Fibroblast of peridontal ligament (primary cell): ENCODE data around the gene CCDC175.

ENCODE experiments used
- DNase-seq: peaks from one replicate; pipeline ENCODE4 v3.0.0-alpha.2; 2010; ENCODE audit errors: extremely low read depth

CCDC175 gene

GRCh38 chr14:59482541-59483331 is 93.9 kb downstream of the CCDC175 start:
- DNase-seq, result peak; percentile 94

DNA sequence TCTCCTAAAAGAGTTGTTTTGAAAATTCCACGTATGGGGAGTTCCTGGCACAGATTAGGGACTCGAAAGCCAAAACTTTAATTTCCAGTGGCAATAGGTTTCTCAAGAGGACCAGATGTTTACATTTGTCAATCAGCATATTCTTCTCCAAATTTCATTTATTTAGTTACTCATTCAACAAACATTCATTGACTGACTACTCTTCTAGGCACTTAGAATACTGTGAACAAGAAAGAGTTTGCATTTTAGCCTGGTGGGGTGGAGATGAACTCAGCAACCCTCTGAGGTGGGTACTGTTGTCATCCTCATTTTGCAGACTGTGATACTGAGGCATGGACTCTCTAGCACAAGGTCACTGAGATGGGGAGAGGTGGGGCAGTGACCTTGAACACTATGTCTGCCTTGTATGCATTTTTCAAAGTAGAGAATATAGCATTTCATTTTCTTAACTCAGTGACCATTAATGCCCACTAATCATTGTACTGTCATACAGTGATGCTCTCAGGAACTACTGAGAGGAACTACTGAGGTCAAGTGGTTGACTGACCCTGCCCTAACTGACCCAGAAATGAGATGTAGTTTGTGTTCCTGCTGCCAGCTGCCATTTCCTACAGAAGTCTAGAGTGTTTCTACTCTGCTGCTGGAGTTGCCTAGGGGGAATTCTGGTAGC is 94.6 kb downstream of the CCDC175 start:
- DNase-seq, result peak; percentile 97

- DNase-seq, result no peak
These were observed 95.2 kb downstream of the CCDC175 start for GRCh38 chr14:59481407-59481806.

DNA sequence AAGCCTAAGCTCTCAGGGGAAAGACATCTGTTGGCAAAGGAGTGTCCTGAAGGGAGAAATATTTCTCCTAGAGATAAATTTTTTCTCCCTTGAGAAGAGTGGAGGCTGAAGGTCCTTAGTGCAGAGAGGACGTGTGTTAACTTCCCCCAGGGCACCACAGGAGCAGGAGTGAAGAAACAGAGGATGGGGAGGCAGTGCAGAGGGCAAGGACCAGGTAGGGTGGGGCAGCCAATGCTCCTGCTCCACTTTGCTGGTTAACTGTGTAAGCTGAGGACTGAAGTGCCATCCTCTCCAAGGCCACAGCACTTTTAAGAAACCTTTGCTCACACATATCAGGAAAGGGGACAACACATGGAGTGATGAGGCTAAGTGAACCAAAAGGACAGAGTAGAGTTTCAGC is 96.4 kb downstream of the CCDC175 start:
- DNase-seq, result no peak

- DNase-seq, result no peak
These were observed 98.1 kb downstream of the CCDC175 start for GRCh38 chr14:59478540-59478939.

DNA sequence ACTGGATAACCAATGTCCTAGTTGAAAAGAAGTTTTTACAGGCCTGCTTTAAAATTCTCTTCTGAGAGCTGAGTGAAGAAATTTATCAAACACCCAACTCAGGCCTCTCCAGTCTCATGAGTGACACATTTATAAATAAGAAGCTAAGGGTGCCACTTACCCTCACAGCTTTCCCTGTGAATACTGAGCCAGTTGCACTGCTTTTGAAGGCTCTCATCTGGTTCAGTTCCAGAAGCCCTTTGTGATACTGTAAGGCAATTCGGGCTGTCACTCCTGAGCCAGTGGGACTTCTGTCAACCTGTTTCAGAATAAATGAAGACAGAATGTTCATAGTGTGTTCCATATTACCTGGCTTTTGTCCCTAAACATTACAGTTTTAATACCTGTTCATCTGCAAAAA is 100.9 kb downstream of the CCDC175 start:
- DNase-seq, result no peak

DNA sequence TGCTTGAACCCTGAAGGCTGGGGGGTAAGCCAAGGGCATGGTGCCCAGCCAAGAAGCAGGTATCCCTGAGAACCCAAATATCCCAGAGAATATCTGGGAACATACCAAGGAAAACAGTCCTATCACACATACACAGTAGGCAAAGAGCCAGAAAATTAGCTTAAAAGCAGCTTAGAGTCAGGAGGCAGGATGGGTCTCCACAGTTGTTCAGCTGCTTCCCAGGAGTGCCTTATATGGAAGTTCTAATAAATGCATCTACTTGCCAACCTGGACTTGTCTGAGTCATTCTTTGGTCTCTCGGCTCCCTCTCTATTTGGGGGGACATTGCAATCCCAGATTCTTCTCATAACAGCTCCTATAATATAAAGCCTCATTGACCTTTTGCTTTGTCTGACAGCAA is 102.4 kb downstream of the CCDC175 start:
- DNase-seq, result peak; percentile 21

- peak; percentile 14 for DNase-seq
These were observed 111.1 kb downstream of the CCDC175 start, which contains the start of gene GPR135 for GRCh38 chr14:59465316-59466135. Gene GPR135 (minus strand): TSS chr14:59465380. CDS start chr14:59465226, 154 bp downstream.

DNA sequence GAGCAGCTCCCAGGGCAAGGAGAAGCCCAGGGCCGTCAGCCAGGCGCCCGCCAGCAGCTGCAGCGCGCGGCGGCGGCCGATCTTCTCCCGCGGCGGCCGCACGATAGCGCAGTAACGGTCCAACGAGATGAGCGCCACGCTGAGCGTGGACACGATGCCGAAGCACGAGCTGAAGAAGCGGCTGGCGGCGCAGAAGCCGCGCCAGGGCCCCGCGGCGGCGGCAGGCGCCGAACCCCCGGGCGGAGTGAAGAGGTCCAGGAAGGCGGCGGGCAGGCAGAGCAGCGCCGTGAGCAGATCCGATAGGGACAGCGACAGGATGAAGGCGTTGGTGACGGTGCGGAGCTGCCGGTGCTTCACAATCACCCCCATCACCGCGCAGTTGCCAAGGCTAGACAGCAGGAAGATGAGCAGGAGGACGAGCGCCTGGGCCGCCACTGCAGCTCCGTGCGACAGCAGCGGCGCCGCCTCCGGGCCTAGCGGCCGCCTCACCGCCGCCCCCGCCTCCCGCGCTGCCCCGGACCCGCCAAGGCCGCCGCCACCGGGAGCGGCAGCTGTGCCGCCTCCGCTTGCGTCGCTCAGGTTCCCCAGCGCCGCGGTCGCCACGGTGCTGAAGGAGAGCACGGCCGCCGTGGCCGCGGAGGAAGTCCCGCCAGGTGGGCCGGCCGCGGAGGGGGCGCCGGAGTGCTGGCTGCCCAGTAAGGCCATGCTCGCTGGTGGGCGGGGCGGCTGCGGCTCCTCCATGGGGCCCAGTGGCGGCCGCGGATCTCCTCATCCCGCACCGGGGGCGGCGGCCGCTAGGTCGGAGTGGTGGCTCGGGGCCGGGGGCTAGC is 111.9 kb downstream of the CCDC175 start:
- DNase-seq, result peak; percentile 31

GRCh38 chr14:59463787-59464485 is 112.7 kb downstream of the CCDC175 start:
- no peak for DNase-seq

- DNase-seq, result no peak
These were observed 114.7 kb downstream of the CCDC175 start for GRCh38 chr14:59461891-59462290.

GRCh38 chr14:59460378-59460777 is 116.2 kb downstream of the CCDC175 start:
- DNase-seq, result no peak

- no peak for DNase-seq
These were observed 118.1 kb downstream of the CCDC175 start for GRCh38 chr14:59458486-59458885.

DNA sequence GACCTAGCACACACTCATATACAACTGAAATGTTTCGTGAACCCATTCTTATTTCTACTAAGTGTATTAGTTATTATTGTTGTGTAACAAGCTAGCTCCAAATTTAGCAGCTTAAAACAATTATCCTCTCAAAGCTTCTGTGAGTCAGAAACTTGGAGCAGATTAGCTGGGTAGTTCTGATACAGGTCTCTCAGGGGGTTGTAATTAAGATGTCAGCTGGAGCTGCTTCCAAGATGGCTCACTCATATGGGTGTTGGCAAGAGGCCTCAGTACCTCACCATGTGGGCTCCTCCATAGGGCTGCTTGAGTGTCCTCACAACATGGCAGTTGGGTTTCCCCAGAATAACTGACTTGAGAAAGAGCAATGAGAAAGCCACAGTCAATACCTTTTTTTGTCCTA is 121.2 kb downstream of the CCDC175 start:
- DNase-seq, result peak; percentile 97
